ENCODE measurements around the gene ZEB1. TPM values are rescaled to one million over a fixed set of nuclear protein-coding genes. Genes with fewer than 3 reads are reported as not detected.
A peak's percentile ranks its signal among the peaks of the same experiment; 100 is the strongest.

The ZEB1 gene
- total and polyA plus RNA-seq, 9 of the 15 experiments (the other 6 are each of a cell fraction or from before 2014, with no cell fraction given), result 2.1 to 8.4 (median 4.9) TPM

DNA sequence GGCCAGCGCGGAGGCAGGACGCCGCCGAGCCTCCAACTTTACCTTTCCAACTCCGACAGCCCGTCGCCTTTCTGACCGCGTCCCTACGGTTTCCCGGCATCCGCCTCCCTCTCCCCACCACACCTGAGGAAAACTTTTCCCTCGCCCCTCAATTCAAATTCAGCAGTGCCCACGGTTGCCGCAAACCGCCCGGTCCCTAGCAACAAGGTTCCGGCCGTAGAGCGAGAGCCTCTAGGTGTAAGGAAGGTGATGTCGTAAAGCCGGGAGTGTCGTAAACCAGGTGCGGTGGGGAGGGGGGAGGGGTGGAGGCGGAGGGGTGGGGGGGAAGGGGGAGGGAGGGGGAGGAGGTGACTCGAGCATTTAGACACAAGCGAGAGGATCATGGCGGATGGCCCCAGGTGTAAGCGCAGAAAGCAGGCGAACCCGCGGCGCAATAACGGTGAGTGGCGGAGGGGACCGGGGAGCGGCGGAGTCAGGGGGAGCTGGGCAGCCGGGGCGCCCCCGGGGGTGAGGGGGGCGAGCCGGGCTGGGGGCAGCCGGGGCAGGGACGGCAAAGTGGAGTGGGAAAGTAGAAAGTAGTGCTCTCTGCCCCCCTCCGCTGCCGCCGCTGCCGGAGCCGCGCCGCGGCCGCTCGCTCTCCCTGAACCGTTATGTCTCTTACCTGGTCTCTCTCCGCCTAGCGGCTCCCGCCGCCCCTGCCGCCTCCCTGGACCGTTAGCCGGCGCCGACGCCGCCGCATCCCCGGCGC, at the start of gene ZEB1 (continued):
- TF ChIP-seq ZBTB9 (CRISPR knock-in tag; IDR thresholded peaks at IDR 0.05), result no peak
- TF ChIP-seq AFF1 (IDR thresholded peaks at IDR 0.05; ENCODE audit: low read depth in 1 of 2, partially characterized antibody in 2 of 2), result no peak
- no peak for TF ChIP-seq HMG20B (CRISPR knock-in tag; IDR thresholded peaks at IDR 0.05)
- TF ChIP-seq ZEB2 (IDR thresholded peaks at IDR 0.05), result peak; percentile 47
- TF ChIP-seq, protein P1, sequence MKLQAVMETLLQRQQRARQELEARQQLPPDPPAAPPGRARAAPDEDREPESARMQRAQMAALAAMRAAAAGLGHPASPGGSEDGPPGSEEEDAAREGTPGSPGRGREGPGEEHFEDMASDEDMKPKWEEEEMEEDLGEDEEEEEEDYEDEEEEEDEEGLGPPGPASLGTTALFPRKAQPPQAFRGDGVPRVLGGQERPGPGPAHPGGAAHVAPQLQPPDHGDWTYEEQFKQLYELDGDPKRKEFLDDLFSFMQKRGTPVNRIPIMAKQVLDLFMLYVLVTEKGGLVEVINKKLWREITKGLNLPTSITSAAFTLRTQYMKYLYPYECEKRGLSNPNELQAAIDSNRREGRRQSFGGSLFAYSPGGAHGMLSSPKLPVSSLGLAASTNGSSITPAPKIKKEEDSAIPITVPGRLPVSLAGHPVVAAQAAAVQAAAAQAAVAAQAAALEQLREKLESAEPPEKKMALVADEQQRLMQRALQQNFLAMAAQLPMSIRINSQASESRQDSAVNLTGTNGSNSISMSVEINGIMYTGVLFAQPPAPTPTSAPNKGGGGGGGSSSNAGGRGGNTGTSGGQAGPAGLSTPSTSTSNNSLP (IDR thresholded peaks at IDR 0.05; ENCODE audit: borderline replicate concordance, low read depth, low read length), result no peak
- TF ChIP-seq, protein P2, sequence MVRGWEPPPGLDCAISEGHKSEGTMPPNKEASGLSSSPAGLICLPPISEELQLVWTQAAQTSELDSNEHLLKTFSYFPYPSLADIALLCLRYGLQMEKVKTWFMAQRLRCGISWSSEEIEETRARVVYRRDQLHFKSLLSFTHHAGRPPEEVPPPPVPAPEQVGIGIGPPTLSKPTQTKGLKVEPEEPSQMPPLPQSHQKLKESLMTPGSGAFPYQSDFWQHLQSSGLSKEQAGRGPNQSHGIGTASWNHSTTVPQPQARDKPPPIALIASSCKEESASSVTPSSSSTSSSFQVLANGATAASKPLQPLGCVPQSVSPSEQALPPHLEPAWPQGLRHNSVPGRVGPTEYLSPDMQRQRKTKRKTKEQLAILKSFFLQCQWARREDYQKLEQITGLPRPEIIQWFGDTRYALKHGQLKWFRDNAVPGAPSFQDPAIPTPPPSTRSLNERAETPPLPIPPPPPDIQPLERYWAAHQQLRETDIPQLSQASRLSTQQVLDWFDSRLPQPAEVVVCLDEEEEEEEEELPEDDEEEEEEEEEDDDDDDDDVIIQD (CRISPR knock-in tag; IDR thresholded peaks at IDR 0.05), result no peak
- no peak for TF ChIP-seq ZNF584 (CRISPR knock-in tag; IDR thresholded peaks at IDR 0.05; ENCODE audit: low read depth)
- no peak for TF ChIP-seq MCM7 (IDR thresholded peaks at IDR 0.05)
- no peak for TF ChIP-seq RHOXF2B (CRISPR knock-in tag; conservative IDR thresholded peaks at IDR 0.05)
- TF ChIP-seq ZNF174 (CRISPR knock-in tag; IDR thresholded peaks at IDR 0.05), result no peak
- TF ChIP-seq TBP (optimal IDR thresholded peaks at IDR 0.05; ENCODE audit: low read depth, low read length), result peak; percentile 35
- TF ChIP-seq ATF1 (CRISPR knock-in tag; IDR thresholded peaks at IDR 0.05), result no peak
- no peak for TF ChIP-seq ATF1 (tag; IDR thresholded peaks at IDR 0.05)
- no peak for TF ChIP-seq HNRNPLL (IDR thresholded peaks at IDR 0.05; ENCODE audit: low read depth, low read length, poor library complexity, severe bottlenecking)
- no peak for TF ChIP-seq THRAP3 (IDR thresholded peaks at IDR 0.05; ENCODE audit: borderline replicate concordance)
- TF ChIP-seq ZNF707 (CRISPR knock-in tag; conservative IDR thresholded peaks at IDR 0.05), result no peak
- TF ChIP-seq ZFP91 (CRISPR knock-in tag; IDR thresholded peaks at IDR 0.05), result no peak
